ENCODE measurements around the gene ARHGAP5. TPM values are rescaled to one million over a fixed set of nuclear protein-coding genes. Genes with fewer than 3 reads are reported as not detected.

ARHGAP5 gene
- total RNA-seq, 1 donor from 2014 or later = 73.8 TPM

DNA sequence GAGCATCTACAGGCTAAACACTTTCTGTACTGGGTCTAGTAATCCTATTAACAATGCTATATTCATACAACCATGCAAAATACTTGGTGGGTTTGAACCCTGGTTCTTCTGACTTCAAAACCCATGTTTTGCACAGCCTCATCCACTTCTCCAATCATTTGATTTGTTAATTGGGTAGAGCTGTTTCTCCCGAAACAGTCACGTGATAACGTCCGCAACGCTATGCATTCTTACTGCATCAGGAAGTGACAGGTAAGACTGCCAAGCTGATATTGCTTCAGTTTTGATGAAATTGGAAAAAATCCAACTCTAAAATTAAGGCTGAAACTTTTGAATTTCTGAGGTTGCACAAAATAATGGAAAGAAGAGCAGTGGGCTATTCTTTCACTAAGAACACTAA, 94.4 kb downstream of the ARHGAP5 start:
- Mint-ChIP-seq H3K9me3 (ENCODE audit: unreplicated experiment) (peaks cover 1% of the 10 kb centered on the region), H3K27me3 (ENCODE audit: unreplicated experiment) (no peaks in the 10 kb centered on the region), H3K27ac (ENCODE audit: unreplicated experiment) (no peak overlapping the region), H3K4me1 (ENCODE audit: low read depth, unreplicated experiment) (no peaks in the 10 kb centered on the region), H3K36me3 (ENCODE audit: unreplicated experiment) (no peaks in the 10 kb centered on the region), H3K4me3 (ENCODE audit: unreplicated experiment) (no peak overlapping the region)
- TF ChIP-seq, protein P1, sequence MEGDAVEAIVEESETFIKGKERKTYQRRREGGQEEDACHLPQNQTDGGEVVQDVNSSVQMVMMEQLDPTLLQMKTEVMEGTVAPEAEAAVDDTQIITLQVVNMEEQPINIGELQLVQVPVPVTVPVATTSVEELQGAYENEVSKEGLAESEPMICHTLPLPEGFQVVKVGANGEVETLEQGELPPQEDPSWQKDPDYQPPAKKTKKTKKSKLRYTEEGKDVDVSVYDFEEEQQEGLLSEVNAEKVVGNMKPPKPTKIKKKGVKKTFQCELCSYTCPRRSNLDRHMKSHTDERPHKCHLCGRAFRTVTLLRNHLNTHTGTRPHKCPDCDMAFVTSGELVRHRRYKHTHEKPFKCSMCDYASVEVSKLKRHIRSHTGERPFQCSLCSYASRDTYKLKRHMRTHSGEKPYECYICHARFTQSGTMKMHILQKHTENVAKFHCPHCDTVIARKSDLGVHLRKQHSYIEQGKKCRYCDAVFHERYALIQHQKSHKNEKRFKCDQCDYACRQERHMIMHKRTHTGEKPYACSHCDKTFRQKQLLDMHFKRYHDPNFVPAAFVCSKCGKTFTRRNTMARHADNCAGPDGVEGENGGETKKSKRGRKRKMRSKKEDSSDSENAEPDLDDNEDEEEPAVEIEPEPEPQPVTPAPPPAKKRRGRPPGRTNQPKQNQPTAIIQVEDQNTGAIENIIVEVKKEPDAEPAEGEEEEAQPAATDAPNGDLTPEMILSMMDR (IDR thresholded peaks at IDR 0.05; ENCODE audit: partially characterized antibody, unreplicated experiment) = no peak
- DNase-seq = no peak

DNA sequence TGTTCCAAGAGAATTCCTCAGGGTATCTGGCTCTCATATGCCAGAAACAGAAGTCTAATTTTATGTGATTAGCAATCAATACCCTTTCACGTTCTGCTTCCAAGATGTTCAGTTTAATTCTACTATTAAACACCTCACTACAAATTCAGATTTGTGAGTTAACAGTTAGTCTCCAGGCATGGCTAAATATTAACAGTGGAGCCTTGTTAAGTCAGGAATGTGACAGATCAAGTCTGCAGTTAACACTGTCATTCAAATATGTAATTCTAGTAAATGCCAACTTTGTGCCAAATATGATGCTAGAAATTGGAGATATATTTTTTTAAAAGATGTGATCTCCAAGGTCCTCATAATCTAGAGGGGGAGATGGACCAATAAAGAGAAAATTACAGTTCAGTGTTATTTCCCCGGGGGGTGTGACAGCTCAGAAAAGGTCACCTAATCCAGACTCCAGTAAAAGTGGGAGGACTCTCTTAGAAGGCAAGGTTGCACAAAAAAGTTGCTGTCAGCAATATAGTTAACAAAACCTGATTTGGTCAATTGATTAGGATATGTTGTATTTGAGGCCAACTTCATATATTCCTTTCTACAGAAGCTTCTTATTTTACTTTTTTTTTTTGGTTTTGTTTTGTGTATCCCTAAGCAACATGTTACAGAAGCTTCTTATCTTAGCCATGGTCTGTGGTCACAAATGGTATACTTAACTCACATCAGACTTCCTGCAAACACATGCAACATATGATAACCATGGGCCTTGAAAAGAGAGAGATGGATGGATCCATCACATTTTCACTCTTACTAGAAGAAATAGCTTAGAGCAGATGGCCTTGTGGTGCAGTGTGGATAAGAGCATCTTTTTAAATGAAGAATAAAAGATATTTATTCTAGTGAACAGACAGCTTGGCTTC, 106.3 kb downstream of the ARHGAP5 start:
- H3K27me3 Mint-ChIP-seq (ENCODE audit: unreplicated experiment) = no peaks in the 10 kb centered on the region
- H3K4me3 Mint-ChIP-seq (ENCODE audit: unreplicated experiment) = no peak overlapping the region
- peaks cover 11% of the 10 kb centered on the region for H3K36me3 Mint-ChIP-seq (ENCODE audit: unreplicated experiment)
- H3K4me1 Mint-ChIP-seq (ENCODE audit: low read depth, unreplicated experiment) = peaks cover 9% of the 10 kb centered on the region
- no peak for DNase-seq
- peaks cover 2% of the 10 kb centered on the region for H3K9me3 Mint-ChIP-seq (ENCODE audit: unreplicated experiment)
- peak overlapping the region; percentile 19 for H3K27ac Mint-ChIP-seq (ENCODE audit: unreplicated experiment)
- TF ChIP-seq, protein P1 (IDR thresholded peaks at IDR 0.05; ENCODE audit: partially characterized antibody, unreplicated experiment) = no peak

DNA sequence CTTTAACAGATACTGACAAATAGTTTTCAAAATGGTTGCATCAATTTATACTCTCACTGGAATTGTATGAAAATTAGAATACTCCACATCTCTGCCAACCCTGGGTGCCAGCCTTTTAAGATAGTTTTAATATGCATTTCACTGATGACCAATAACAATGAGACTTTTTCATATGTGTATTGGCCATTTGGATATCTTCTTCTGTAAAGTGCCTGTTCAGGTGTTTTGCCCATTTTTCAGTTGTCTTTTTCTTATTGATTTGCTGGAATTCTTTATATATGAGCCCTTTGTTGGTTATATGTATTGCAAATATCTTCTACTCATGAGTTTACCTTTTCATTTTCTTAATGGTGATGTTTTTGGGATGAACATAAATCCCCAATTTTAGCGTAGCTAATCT, 108.0 kb downstream of the ARHGAP5 start:
- Mint-ChIP-seq H3K9me3 (ENCODE audit: unreplicated experiment) (peaks cover 2% of the 10 kb centered on the region), H3K27me3 (ENCODE audit: unreplicated experiment) (no peaks in the 10 kb centered on the region), H3K4me3 (ENCODE audit: unreplicated experiment) (no peak overlapping the region), H3K27ac (ENCODE audit: unreplicated experiment) (no peak overlapping the region), H3K4me1 (ENCODE audit: low read depth, unreplicated experiment) (peaks cover 9% of the 10 kb centered on the region), H3K36me3 (ENCODE audit: unreplicated experiment) (peaks cover 5% of the 10 kb centered on the region)
- DNase-seq = no peak
- TF ChIP-seq, protein P1 (IDR thresholded peaks at IDR 0.05; ENCODE audit: partially characterized antibody, unreplicated experiment) = no peak

DNA sequence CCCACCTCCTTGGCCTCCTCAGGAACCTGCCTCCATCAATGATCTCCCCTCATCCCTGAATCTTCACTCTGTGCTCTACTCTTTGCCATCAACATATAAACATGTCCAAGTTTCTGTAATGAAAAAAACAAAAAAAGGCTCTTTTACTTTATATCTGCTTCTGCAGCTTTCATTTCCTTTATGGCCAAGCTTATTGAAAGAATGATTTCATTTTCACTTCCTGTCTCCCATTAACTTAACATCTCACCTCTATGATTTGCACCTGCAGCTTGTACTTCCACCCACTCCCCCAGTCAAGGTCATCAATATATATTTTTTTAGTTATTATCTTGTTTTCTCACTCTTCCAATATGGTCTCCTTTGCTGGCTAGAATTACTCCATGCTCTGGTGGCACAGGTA, 109.1 kb downstream of the ARHGAP5 start:
- H3K27me3 Mint-ChIP-seq (ENCODE audit: unreplicated experiment) = no peaks in the 10 kb centered on the region
- peaks cover 9% of the 10 kb centered on the region for H3K4me1 Mint-ChIP-seq (ENCODE audit: low read depth, unreplicated experiment)
- DNase-seq = no peak
- TF ChIP-seq, protein P1 (IDR thresholded peaks at IDR 0.05; ENCODE audit: partially characterized antibody, unreplicated experiment) = no peak
- no peak overlapping the region for H3K4me3 Mint-ChIP-seq (ENCODE audit: unreplicated experiment)
- peaks cover 2% of the 10 kb centered on the region for H3K9me3 Mint-ChIP-seq (ENCODE audit: unreplicated experiment)
- H3K36me3 Mint-ChIP-seq (ENCODE audit: unreplicated experiment) = no peaks in the 10 kb centered on the region
- H3K27ac Mint-ChIP-seq (ENCODE audit: unreplicated experiment) = no peak overlapping the region

DNA sequence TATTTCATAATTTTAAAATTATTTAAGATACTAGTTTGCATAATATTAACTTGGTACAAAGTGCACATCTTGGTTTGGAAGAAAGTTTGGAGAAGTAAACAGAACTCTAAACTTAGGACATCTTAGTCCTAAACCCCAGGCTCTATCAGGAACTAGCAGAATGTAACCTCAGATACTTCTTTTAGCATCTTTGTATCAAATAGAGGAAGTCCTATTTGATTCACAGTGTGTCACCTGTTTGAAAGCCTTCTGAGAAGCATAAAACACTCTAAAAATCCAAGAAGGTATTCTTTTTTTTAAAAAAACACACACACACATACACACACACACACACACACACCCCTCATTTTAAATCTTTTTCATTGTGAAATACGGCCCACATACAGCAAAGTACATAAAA, 112.7 kb downstream of the ARHGAP5 start:
- TF ChIP-seq, protein P1 (IDR thresholded peaks at IDR 0.05; ENCODE audit: partially characterized antibody, unreplicated experiment) = no peak
- no peak for DNase-seq
- no peaks in the 10 kb centered on the region for H3K27me3 Mint-ChIP-seq (ENCODE audit: unreplicated experiment)
- no peak overlapping the region for H3K4me3 Mint-ChIP-seq (ENCODE audit: unreplicated experiment)
- no peak overlapping the region for H3K27ac Mint-ChIP-seq (ENCODE audit: unreplicated experiment)
- H3K9me3 Mint-ChIP-seq (ENCODE audit: unreplicated experiment) = no peaks in the 10 kb centered on the region
- H3K36me3 Mint-ChIP-seq (ENCODE audit: unreplicated experiment) = no peaks in the 10 kb centered on the region
- H3K4me1 Mint-ChIP-seq (ENCODE audit: low read depth, unreplicated experiment) = no peaks in the 10 kb centered on the region

All from glutamatergic neuron (in vitro differentiated cells).